Activated CD4-positive, alpha-beta T cell treated with anti-CD3 and anti-CD28 coated beads, Interleukin-2, amount 50 U/mL, for 48 hours (primary cell): ENCODE measurements around the gene LDLRAD1.
"Not testable (repeated sequence)": the region's sequence is repeated elsewhere in the genome, so short reads cannot be mapped to it uniquely, and the experiment has no call there.

Source experiments
- DNase-seq, 2 experiments: peaks; one replicate each; pipeline ENCODE4 v3.0.0-alpha.2; 2020

Gene LDLRAD1, protein sequence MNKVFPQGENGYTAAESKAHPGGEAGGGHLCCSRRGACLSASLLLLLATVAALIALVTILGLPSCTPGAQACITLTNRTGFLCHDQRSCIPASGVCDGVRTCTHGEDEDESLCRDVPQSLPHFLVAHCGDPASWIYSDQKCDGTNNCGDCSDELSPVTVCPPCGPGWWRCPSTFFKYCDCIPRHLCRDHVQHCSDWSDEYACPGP

DNA sequence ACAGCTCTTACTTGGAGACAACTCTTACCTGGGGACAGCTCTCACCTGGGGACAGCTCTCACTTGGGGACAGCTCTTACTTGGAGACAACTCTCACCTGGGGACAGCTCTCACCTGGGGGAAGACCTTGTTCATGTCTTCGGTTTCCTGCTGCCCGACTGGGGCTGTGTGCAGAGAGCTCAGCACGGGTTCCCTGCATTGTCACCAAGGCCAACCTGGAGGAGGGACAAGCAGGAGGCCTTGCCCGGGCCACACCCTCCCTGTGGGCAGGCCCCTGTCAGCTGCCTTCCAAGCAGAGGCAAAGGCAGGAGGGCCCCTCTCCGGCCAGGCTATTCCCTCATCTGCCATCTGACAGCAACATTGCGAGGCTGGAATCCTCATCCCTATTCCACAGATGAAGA, at the start of gene LDLRAD1:
Gene LDLRAD1, minus strand, starts transcription at position 208 of the 400 bp plus-strand sequence. Its CDS starts 74 bp downstream, at position 134.
- no peak for DNase-seq

GRCh38 chr1:54064299-54064698, 46.3 kb upstream of the LDLRAD1 start:
- no peak for DNase-seq

DNA sequence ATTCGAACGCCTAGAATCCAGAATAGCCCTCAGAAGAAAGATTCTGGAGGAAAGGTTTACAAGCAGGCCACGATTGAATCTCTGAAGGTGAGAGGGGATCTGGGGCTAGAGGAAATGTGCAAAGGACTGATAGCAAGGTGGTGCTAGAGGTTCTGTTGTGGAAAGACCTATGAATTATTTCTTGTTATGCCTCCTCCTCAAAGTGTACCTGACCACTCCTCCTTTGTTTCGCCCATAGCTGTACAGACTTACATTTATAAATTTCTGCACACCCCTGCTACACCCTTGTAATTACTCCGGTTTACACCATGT, 36.4 kb upstream of the LDLRAD1 start:
- no peak for DNase-seq

- DNase-seq, result no peak
These were observed 35.9 kb upstream of the LDLRAD1 start for GRCh38 chr1:54053745-54054437.

GRCh38 chr1:54052934-54053744, 35.2 kb upstream of the LDLRAD1 start, which contains the start of the genes TCEANC2 and TMEM59:
TSS of gene TCEANC2 (plus strand) at chr1:54053608. CDS start at chr1:54054423, 815 bp downstream.
TSS of gene TMEM59 (minus strand) at chr1:54053204. CDS start at chr1:54053188, 16 bp downstream.
- peak; percentile 96 to 97 for DNase-seq

GRCh38 chr1:54052431-54052933, 34.5 kb upstream of the LDLRAD1 start:
- DNase-seq, result peak; percentile 40 to 44

- DNase-seq, result no peak
These were observed 34.0 kb upstream of the LDLRAD1 start for GRCh38 chr1:54051933-54052430.

- not testable (repeated sequence) for DNase-seq
These were observed 32.4 kb upstream of the LDLRAD1 start for GRCh38 chr1:54050435-54050834.

DNA sequence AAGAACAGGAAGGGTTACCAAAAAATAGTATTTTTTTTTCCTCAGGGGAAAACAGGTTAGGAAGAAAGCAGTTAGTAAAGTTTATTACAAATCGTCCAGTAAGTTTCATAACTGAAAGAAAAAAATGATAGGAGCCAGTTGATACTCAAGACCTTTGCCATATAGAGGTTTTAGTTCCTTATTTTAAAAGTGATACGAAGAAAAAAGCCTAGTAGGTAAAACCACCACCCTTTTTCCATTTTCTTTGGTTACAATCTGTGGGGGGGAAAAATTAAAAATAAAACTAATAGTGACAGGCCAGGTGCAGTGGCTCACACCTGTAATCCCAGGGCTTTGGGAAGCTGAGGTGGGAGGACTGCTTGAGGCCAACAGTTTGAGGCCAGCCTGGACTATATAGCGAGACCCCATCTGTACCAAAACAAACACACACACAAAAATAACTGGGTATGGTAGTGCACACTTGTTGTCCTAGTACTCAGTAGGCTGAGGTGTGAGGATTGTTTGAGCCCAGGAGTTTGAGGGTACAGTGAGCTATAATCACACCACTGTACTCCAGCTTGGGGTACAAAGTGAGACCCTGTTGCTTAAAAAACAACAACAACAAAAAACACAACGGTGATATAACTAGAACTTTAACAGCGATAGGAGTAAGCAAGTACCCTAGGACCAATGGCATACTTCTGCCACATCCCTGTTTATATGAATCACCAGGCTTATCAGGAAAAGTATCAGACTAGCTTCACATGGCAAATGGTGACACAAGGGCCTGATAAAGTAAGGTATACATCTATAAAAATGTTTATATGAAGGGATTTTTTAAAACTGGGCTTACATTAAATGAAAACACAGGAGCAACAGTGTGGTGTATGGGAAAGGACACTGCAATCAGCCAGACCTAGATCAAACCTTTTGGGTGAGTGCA, 29.7 kb upstream of the LDLRAD1 start:
- no peak for DNase-seq

DNA sequence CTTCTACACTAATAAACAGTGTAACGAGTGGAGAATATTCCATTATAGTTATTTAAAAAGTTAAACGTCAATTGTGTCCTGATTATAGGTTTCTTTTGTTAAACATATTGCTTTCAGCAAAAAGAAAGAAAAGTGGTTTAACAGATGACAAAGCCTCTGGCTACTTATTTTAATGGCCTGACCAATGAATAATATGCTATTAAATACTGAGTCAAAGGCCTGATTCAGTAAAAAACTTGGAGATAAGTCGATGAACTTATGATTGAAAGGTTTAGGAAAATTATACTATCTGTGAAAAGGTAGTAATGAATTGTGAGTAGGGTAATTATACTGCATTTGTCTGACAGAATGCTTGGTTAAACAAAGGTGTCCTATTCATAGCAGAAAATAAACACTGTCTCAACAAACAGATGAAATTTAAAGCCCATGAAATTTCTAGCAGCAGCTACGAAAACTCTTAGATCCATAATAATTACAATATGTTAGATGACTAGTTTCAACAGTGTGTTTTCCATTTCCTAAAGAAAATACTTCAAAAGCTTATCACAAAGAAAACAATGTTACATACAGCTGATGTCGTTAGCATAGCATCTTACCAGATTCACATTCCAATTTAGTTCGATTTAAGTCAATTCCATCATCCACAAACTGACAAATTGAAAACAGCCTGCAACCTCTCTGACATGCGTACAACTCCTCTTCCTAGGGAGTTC, 28.8 kb upstream of the LDLRAD1 start:
- DNase-seq, result no peak

GRCh38 chr1:54045496-54045895, 27.5 kb upstream of the LDLRAD1 start:
- no peak for DNase-seq

- no peak for DNase-seq
These were observed 23.8 kb upstream of the LDLRAD1 start for GRCh38 chr1:54041806-54042205.

GRCh38 chr1:54037476-54037875, 19.5 kb upstream of the LDLRAD1 start:
- no peak for DNase-seq

GRCh38 chr1:54028306-54029251, 10.6 kb upstream of the LDLRAD1 start:
- DNase-seq, result no peak

GRCh38 chr1:54027848-54028247, 9.9 kb upstream of the LDLRAD1 start:
- no peak for DNase-seq

- not testable (repeated sequence) for DNase-seq
These were observed 6.8 kb upstream of the LDLRAD1 start for GRCh38 chr1:54024811-54025210.

DNA sequence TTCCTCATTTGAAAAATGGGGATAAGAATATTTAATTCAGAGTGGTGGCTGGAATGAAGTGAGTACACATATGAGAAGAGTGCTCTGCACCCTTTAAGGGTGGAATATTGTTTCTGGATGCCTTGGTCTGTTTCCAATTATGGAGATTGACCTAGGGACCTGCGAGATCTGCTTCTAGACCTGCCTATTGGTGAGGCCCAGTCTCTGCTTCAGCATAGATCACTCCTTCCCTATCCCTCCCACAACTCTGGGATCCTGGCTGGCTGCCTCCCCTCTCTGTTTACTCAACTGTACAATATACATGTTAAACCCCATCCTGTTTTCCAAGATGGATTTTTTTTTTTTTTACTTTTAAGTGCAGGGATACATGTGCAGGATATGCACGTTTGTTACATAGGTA, 6.4 kb upstream of the LDLRAD1 start:
- no peak for DNase-seq

DNA sequence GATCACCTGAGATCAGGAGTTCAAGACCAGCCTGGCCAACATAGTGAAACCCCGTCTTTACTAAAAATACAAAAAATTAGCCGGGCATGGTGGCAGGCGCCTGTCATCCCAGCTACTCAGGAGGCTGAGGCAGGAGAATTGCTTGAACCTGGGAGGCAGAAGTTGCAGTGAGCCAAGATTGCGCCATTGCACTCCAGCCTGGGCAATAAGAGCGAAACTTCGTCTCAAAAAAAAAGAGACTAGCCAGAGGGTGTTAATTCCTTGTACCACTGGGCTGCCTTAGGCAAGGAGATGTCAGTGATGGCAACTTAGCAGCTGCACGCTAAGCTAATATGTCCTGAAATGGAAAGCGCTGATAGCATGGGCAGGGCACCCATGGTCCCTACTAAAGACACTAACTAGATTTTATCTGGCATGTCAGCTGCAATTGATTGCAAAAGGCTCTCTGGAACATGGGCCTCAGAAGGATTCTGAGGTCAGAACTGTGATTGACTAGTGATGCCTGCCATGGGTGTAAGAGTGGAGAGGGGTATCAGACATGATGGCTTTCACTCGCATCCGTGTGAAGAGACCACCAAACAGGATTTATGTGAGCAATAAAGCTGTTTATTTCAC, 1.7 kb upstream of the LDLRAD1 start:
- DNase-seq, result not testable (repeated sequence)

GRCh38 chr1:54018635-54019034, 649 bp upstream of the LDLRAD1 start:
- DNase-seq, result no peak
